Measurements from ENCODE around the gene MAOB. TPM values are rescaled to one million over a fixed set of nuclear protein-coding genes. Genes with fewer than 3 reads are reported as not detected.

Gene MAOB
- total RNA-seq, 1 experiment from 2014 or later = not detected

- H3K4me3 Mint-ChIP-seq (ENCODE audit: unreplicated experiment) = no peak overlapping the region
- no peaks in the 10 kb centered on the region for H3K36me3 Mint-ChIP-seq (ENCODE audit: insufficient read depth, unreplicated experiment)
- POLR2A ChIA-PET = no interaction called here
- no peak for DNase-seq (ENCODE audit: unreplicated experiment)
- TF ChIP-seq CTCF (IDR thresholded peaks at IDR 0.05; ENCODE audit: unreplicated experiment) = no peak
- BruUV-seq (replicated peaks) = no TSS peak
- H3K27me3 Mint-ChIP-seq (ENCODE audit: insufficient read depth, unreplicated experiment) = peaks cover 47% of the 10 kb centered on the region
- intact Hi-C loops (cut with micrococcal nuclease) = no loop called here
- no peaks in the 10 kb centered on the region for H3K4me1 Mint-ChIP-seq (ENCODE audit: insufficient read depth, unreplicated experiment)
- H3K27ac Mint-ChIP-seq (ENCODE audit: low read depth, unreplicated experiment) = no peak overlapping the region
- no peaks in the 10 kb centered on the region for H3K9me3 Mint-ChIP-seq (ENCODE audit: unreplicated experiment)
- CTCF ChIA-PET = interaction anchor here (0.6 kb wide), 1 partner anchor 76 kb away, joined by 4 read pairs; no protein-coding TSS in a partner anchor
These were observed 33.1 kb downstream of the MAOB start for GRCh38 chrX:43849173-43849572.

GRCh38 chrX:43847352-43847751, 34.9 kb downstream of the MAOB start:
- ChIA-PET POLR2A (interaction anchor here (0.6 kb wide), 1 partner anchor 1271 kb away, joined by 3 read pairs; no protein-coding TSS in a partner anchor), CTCF (interaction anchor here (0.7 kb wide), 1 partner anchor 117 kb away, joined by 3 read pairs; no protein-coding TSS in a partner anchor)
- Mint-ChIP-seq H3K36me3 (ENCODE audit: insufficient read depth, unreplicated experiment) (no peaks in the 10 kb centered on the region), H3K4me1 (ENCODE audit: insufficient read depth, unreplicated experiment) (no peaks in the 10 kb centered on the region), H3K27me3 (ENCODE audit: insufficient read depth, unreplicated experiment) (peaks cover 39% of the 10 kb centered on the region), H3K27ac (ENCODE audit: low read depth, unreplicated experiment) (no peak overlapping the region), H3K4me3 (ENCODE audit: unreplicated experiment) (no peak overlapping the region), H3K9me3 (ENCODE audit: unreplicated experiment) (no peaks in the 10 kb centered on the region)
- intact Hi-C loops (cut with micrococcal nuclease) = no loop called here
- TF ChIP-seq CTCF (IDR thresholded peaks at IDR 0.05; ENCODE audit: unreplicated experiment) = no peak
- BruUV-seq (replicated peaks) = no TSS peak
- DNase-seq (ENCODE audit: unreplicated experiment) = no peak

- TF ChIP-seq CTCF (IDR thresholded peaks at IDR 0.05; ENCODE audit: unreplicated experiment) = no peak
- peaks cover 45% of the 10 kb centered on the region for H3K27me3 Mint-ChIP-seq (ENCODE audit: insufficient read depth, unreplicated experiment)
- no peak for DNase-seq (ENCODE audit: unreplicated experiment)
- no peaks in the 10 kb centered on the region for H3K36me3 Mint-ChIP-seq (ENCODE audit: insufficient read depth, unreplicated experiment)
- H3K27ac Mint-ChIP-seq (ENCODE audit: low read depth, unreplicated experiment) = no peak overlapping the region
- H3K9me3 Mint-ChIP-seq (ENCODE audit: unreplicated experiment) = peaks cover 3% of the 10 kb centered on the region
- intact Hi-C loops (cut with micrococcal nuclease) = no loop called here
- BruUV-seq (replicated peaks) = no TSS peak
- ChIA-PET CTCF (interaction anchor here (0.5 to 0.6 kb wide), 2 partner anchors 23 to 274 kb away, joined by 3 to 4 read pairs; no protein-coding TSS in a partner anchor), POLR2A (no interaction called here)
- H3K4me3 Mint-ChIP-seq (ENCODE audit: unreplicated experiment) = no peak overlapping the region
- H3K4me1 Mint-ChIP-seq (ENCODE audit: insufficient read depth, unreplicated experiment) = no peaks in the 10 kb centered on the region
These were observed 35.7 kb downstream of the MAOB start for GRCh38 chrX:43846558-43846957.

- BruUV-seq (replicated peaks) = no TSS peak
- Mint-ChIP-seq H3K27me3 (ENCODE audit: insufficient read depth, unreplicated experiment) (peaks cover 46% of the 10 kb centered on the region), H3K9me3 (ENCODE audit: unreplicated experiment) (peaks cover 6% of the 10 kb centered on the region)
These were observed 36.5 kb downstream of the MAOB start for GRCh38 chrX:43845776-43846175.

More at GRCh38 chrX:43845776-43846175, 36.5 kb downstream of the MAOB start:
- CTCF ChIA-PET = no interaction called here
- Mint-ChIP-seq H3K4me3 (ENCODE audit: unreplicated experiment) (no peak overlapping the region), H3K36me3 (ENCODE audit: insufficient read depth, unreplicated experiment) (no peaks in the 10 kb centered on the region), H3K4me1 (ENCODE audit: insufficient read depth, unreplicated experiment) (no peaks in the 10 kb centered on the region), H3K27ac (ENCODE audit: low read depth, unreplicated experiment) (no peak overlapping the region)
- intact Hi-C loops (cut with micrococcal nuclease) = no loop called here
- TF ChIP-seq CTCF (IDR thresholded peaks at IDR 0.05; ENCODE audit: unreplicated experiment) = no peak
- no peak for DNase-seq (ENCODE audit: unreplicated experiment)
- POLR2A ChIA-PET = no interaction called here

Measured in MCF 10A (cell line).